ENCODE data around the gene SLC23A1.
"Not testable (repeated sequence)": the region's sequence is repeated elsewhere in the genome, so short reads cannot be mapped to it uniquely, and the experiment has no call there.

Gene SLC23A1

GRCh38 chr5:139387611-139388197, 4.6 kb upstream of the SLC23A1 start:
- no peak for DNase-seq (ENCODE audit: insufficient read length, low spot score)
- no peak for TF ChIP-seq POLR2AphosphoS5 (IDR thresholded peaks at IDR 0.05; ENCODE audit: low read depth, low read length)
- no peak for TF ChIP-seq POLR2A (IDR thresholded peaks at IDR 0.05; ENCODE audit: low read depth, low read length)
- no peak for TF ChIP-seq SPI1 (IDR thresholded peaks at IDR 0.05; ENCODE audit: low read depth, low read length)
- TF ChIP-seq TAF1 (IDR thresholded peaks at IDR 0.05; ENCODE audit: low read depth, low read length), result no peak
- TF ChIP-seq PAX5 (IDR thresholded peaks at IDR 0.05; ENCODE audit: insufficient read depth, low read length, severe bottlenecking), result no peak
- TF ChIP-seq POU2F2 (IDR thresholded peaks at IDR 0.05; ENCODE audit: low read depth, low read length), result no peak
- peak; percentile 48 for FAIRE-seq

- FAIRE-seq; DNase-seq (ENCODE audit: insufficient read length, low spot score): not testable (repeated sequence)
Measured at GRCh38 chr5:139386956-139387355, 3.9 kb upstream of the SLC23A1 start.

GRCh38 chr5:139386050-139386438, 2.9 kb upstream of the SLC23A1 start:
- no peak for DNase-seq (ENCODE audit: insufficient read length, low spot score)
- FAIRE-seq, result peak; percentile 69
- TF ChIP-seq PAX5 (IDR thresholded peaks at IDR 0.05; ENCODE audit: insufficient read depth, low read length, severe bottlenecking) (no peak), POU2F2 (IDR thresholded peaks at IDR 0.05; ENCODE audit: low read depth, low read length) (no peak), TAF1 (IDR thresholded peaks at IDR 0.05; ENCODE audit: low read depth, low read length) (no peak), SPI1 (IDR thresholded peaks at IDR 0.05; ENCODE audit: low read depth, low read length) (no peak), POLR2A (IDR thresholded peaks at IDR 0.05; ENCODE audit: low read depth, low read length) (no peak), POLR2AphosphoS5 (IDR thresholded peaks at IDR 0.05; ENCODE audit: low read depth, low read length) (no peak)

- no peak for TF ChIP-seq POU2F2 (IDR thresholded peaks at IDR 0.05; ENCODE audit: low read depth, low read length)
- no peak for TF ChIP-seq TAF1 (IDR thresholded peaks at IDR 0.05; ENCODE audit: low read depth, low read length)
- TF ChIP-seq POLR2A (IDR thresholded peaks at IDR 0.05; ENCODE audit: low read depth, low read length), result peak; percentile 36; the same call in 1 of the 2 replicates
- no peak for TF ChIP-seq POLR2AphosphoS5 (IDR thresholded peaks at IDR 0.05; ENCODE audit: low read depth, low read length)
- DNase-seq (ENCODE audit: insufficient read length, low spot score) (no peak), FAIRE-seq (peak; percentile 75)
Measured at GRCh38 chr5:139385061-139386049, 2.3 kb upstream of the SLC23A1 start.

- DNase-seq (ENCODE audit: insufficient read length, low spot score), result no peak
- TF ChIP-seq PAX5 (IDR thresholded peaks at IDR 0.05; ENCODE audit: insufficient read depth, low read length, severe bottlenecking) (no peak), POLR2A (IDR thresholded peaks at IDR 0.05; ENCODE audit: low read depth, low read length) (peak; percentile 53; the same call in 1 of the 2 replicates), TAF1 (IDR thresholded peaks at IDR 0.05; ENCODE audit: low read depth, low read length) (no peak), SPI1 (IDR thresholded peaks at IDR 0.05; ENCODE audit: low read depth, low read length) (no peak), POU2F2 (IDR thresholded peaks at IDR 0.05; ENCODE audit: low read depth, low read length) (no peak), POLR2AphosphoS5 (IDR thresholded peaks at IDR 0.05; ENCODE audit: low read depth, low read length) (0 out of 2 replicates have a peak, but pooled peaks have one; percentile 40)
- FAIRE-seq, result no peak
Measured at GRCh38 chr5:139384591-139385051, 1.5 kb upstream of the SLC23A1 start.

- no peak for FAIRE-seq
- TF ChIP-seq POU2F2 (IDR thresholded peaks at IDR 0.05; ENCODE audit: low read depth, low read length), result no peak
- TF ChIP-seq TAF1 (IDR thresholded peaks at IDR 0.05; ENCODE audit: low read depth, low read length), result 0 out of 2 replicates have a peak, but pooled peaks have one; percentile 22
Measured at GRCh38 chr5:139383993-139384590, 995 bp upstream of the SLC23A1 start.

GRCh38 chr5:139382807-139383206, 290 bp downstream of the SLC23A1 start:
- DNase-seq (ENCODE audit: insufficient read length, low spot score) (no peak), FAIRE-seq (no peak)
- TF ChIP-seq PAX5 (IDR thresholded peaks at IDR 0.05; ENCODE audit: insufficient read depth, low read length, severe bottlenecking) (no peak), POLR2A (IDR thresholded peaks at IDR 0.05; ENCODE audit: low read depth, low read length) (no peak), POU2F2 (IDR thresholded peaks at IDR 0.05; ENCODE audit: low read depth, low read length) (no peak), SPI1 (IDR thresholded peaks at IDR 0.05; ENCODE audit: low read depth, low read length) (no peak), TAF1 (IDR thresholded peaks at IDR 0.05; ENCODE audit: low read depth, low read length) (no peak), POLR2AphosphoS5 (IDR thresholded peaks at IDR 0.05; ENCODE audit: low read depth, low read length) (no peak)

More at GRCh38 chr5:139383993-139384590, 995 bp upstream of the SLC23A1 start:
- no peak for DNase-seq (ENCODE audit: insufficient read length, low spot score)

- DNase-seq (ENCODE audit: insufficient read length, low spot score) (no peak), FAIRE-seq (peak; percentile 74)
- TF ChIP-seq POLR2AphosphoS5 (IDR thresholded peaks at IDR 0.05; ENCODE audit: low read depth, low read length) (no peak), SPI1 (IDR thresholded peaks at IDR 0.05; ENCODE audit: low read depth, low read length) (no peak), TAF1 (IDR thresholded peaks at IDR 0.05; ENCODE audit: low read depth, low read length) (no peak), PAX5 (IDR thresholded peaks at IDR 0.05; ENCODE audit: insufficient read depth, low read length, severe bottlenecking) (no peak), POU2F2 (IDR thresholded peaks at IDR 0.05; ENCODE audit: low read depth, low read length) (no peak), POLR2A (IDR thresholded peaks at IDR 0.05; ENCODE audit: low read depth, low read length) (no peak)
Measured at GRCh38 chr5:139381837-139382761, 998 bp downstream of the SLC23A1 start.

Data from GM12891 (cell line).